HepG2 (cell line): ENCODE results near the gene MSANTD2. TPM values are rescaled to one million over a fixed set of nuclear protein-coding genes. Genes with fewer than 3 reads are reported as not detected.

Source experiments
- ARID4A ChIP-seq: sonication (generic); formaldehyde crosslinking; IDR thresholded peaks from 2 replicates; pipeline ENCODE4 v1.5.0; 2020; ENCODE audit warnings: mild to moderate bottlenecking, missing genetic modification reagents, borderline replicate concordance
- CBX2 ChIP-seq, 2 experiments: fragments of 200-600 bp in 1 of 2; sonication (generic); formaldehyde crosslinking in 1 of 2; IDR thresholded peaks; 2 replicates each; pipeline versions ENCODE4 v1.7.0 to v1.8.1; 2018 to 2022; ENCODE audit warnings: low read depth in 2 of 2, low read length in 1 of 2, mild to moderate bottlenecking in 1 of 2, missing genetic modification reagents in 1 of 2
- ELF1 ChIP-seq: sonication (generic); formaldehyde crosslinking; IDR thresholded peaks from 2 replicates; pipeline ENCODE4 v1.4.0; 2020; ENCODE audit warnings: missing genetic modification reagents
- MYNN ChIP-seq: sonication (generic); formaldehyde crosslinking; IDR thresholded peaks from 2 replicates; pipeline ENCODE4 v1.4.0; 2020; ENCODE audit warnings: mild to moderate bottlenecking, low read depth, missing genetic modification reagents
- NBN ChIP-seq: fragments of 450-650 bp; conservative IDR thresholded peaks from 2 replicates; pipeline ENCODE4 v1.6.1; 2017
- ZNF275 ChIP-seq: sonication (generic); formaldehyde crosslinking; IDR thresholded peaks from 2 replicates; pipeline ENCODE4 v1.8.0; 2022; ENCODE audit warnings: missing genetic modification reagents, mild to moderate bottlenecking, inconsistent platforms, borderline replicate concordance
- ZNF343 ChIP-seq: sonication (generic); formaldehyde crosslinking; IDR thresholded peaks from 2 replicates; pipeline ENCODE4 v1.4.0; 2020; ENCODE audit warnings: mild to moderate bottlenecking, missing genetic modification reagents
- ZNF550 ChIP-seq: sonication (generic); formaldehyde crosslinking; IDR thresholded peaks from 2 replicates; pipeline ENCODE4 v1.4.0; 2020; ENCODE audit warnings: mild to moderate bottlenecking, missing genetic modification reagents, borderline replicate concordance
- ZNF788 ChIP-seq: sonication (generic); formaldehyde crosslinking; IDR thresholded peaks from 2 replicates; pipeline ENCODE4 v1.5.0; 2020; ENCODE audit warnings: mild to moderate bottlenecking, missing genetic modification reagents, borderline replicate concordance
- polyA plus RNA-seq, 8 experiments: library from polyadenylated mRNA; depleted of rRNA in 3 of 8; stranded (reverse) in 7 of 8; unstranded in 1 of 8; fragments of >200 nt; fragmentation: Illumina TruSeq in 4 of 8; extraction: Trizol in 4 of 8; gene quantifications; 2 replicates each; pipeline versions ENCODE4 v1.2.1 to v1.2.3, GENCODE V29; 2011 to 2016; ENCODE audit warnings: low read depth in 4 of 8, missing spikeins in 1 of 8, mixed read lengths in 1 of 8; ENCODE audit not compliant: insufficient read depth in 1 of 8
- total RNA-seq, 5 experiments: library from RNA; depleted of rRNA; stranded (reverse); fragments of >200 nt; fragmentation: Illumina TruSeq; extraction: Trizol; gene quantifications; 2 replicates each; pipeline ENCODE4 v1.2.3, GENCODE V29; 2016; ENCODE audit warnings: low read depth in 1 of 5
- TF ChIP-seq, protein P1 (sequence below): IDR thresholded peaks from 2 replicates; pipeline ENCODE4 v1.4.0; 2020; ENCODE audit warnings: mild to moderate bottlenecking, missing genetic modification reagents
- TF ChIP-seq, protein P2 (sequence below): IDR thresholded peaks from 2 replicates; pipeline ENCODE4 v1.6.1; 2016; ENCODE audit warnings: low read depth, missing genetic modification reagents, missing compliant biosample characterization

MSANTD2 gene
- total and polyA plus RNA-seq, 2 of the 13 experiments (the other 11 are each of a cell fraction or from before 2014, with no cell fraction given) = 8.7 to 10.1 TPM

DNA sequence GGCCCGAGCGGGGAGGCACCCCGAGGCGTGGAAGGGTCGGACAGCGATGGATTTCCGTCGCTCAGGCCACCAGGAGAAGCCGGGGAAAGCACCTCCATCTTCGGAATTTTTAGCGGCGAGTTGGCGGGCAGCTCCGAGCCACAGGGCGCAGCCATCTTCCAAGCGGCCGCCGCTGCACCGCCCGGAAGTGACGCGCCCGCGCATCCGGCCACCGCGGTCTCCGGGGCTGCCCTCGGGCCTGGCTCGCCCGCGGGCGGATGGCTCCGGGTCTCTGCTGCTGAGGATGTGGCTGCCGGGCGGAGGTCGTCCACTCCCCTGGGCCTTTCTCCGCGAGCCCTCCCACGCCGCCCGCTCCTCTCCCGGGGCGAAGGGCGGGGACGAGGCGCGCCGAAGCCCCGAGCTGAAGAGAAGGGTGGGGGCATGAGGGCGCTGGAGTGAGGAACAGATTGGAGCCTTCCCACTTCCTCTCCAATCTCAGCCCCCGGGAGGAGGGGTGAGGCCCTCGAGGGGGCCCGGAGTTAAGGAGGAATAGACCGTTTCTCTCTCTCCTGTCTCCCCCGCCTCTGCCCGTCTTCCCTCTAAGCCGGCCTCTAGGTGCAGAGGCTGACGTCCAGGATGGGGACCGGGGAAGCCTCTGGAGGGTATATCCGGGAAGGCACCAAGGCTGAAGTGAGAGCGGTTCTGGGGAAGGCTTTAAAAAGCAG, at the start of gene MSANTD2 (continued):
- TF ChIP-seq MYNN (CRISPR knock-in tag) = peak; percentile 54; the same call in 1 of the 2 replicates
- TF ChIP-seq ZNF788 = peak; percentile 80; the same call in 1 of the 2 replicates
- TF ChIP-seq, protein P1, sequence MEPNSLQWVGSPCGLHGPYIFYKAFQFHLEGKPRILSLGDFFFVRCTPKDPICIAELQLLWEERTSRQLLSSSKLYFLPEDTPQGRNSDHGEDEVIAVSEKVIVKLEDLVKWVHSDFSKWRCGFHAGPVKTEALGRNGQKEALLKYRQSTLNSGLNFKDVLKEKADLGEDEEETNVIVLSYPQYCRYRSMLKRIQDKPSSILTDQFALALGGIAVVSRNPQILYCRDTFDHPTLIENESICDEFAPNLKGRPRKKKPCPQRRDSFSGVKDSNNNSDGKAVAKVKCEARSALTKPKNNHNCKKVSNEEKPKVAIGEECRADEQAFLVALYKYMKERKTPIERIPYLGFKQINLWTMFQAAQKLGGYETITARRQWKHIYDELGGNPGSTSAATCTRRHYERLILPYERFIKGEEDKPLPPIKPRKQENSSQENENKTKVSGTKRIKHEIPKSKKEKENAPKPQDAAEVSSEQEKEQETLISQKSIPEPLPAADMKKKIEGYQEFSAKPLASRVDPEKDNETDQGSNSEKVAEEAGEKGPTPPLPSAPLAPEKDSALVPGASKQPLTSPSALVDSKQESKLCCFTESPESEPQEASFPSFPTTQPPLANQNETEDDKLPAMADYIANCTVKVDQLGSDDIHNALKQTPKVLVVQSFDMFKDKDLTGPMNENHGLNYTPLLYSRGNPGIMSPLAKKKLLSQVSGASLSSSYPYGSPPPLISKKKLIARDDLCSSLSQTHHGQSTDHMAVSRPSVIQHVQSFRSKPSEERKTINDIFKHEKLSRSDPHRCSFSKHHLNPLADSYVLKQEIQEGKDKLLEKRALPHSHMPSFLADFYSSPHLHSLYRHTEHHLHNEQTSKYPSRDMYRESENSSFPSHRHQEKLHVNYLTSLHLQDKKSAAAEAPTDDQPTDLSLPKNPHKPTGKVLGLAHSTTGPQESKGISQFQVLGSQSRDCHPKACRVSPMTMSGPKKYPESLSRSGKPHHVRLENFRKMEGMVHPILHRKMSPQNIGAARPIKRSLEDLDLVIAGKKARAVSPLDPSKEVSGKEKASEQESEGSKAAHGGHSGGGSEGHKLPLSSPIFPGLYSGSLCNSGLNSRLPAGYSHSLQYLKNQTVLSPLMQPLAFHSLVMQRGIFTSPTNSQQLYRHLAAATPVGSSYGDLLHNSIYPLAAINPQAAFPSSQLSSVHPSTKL = peak; percentile 64; the same call in 1 of the 2 replicates
- peak; percentile 22; the same call in 1 of the 2 replicates for TF ChIP-seq ELF1 (CRISPR knock-in tag)
- TF ChIP-seq ZNF343 (CRISPR knock-in tag) = peak; percentile 76; the same call in 1 of the 2 replicates
- TF ChIP-seq ZNF275 (CRISPR knock-in tag) = 0 out of 2 replicates have a peak, but pooled peaks have one; percentile 31
- TF ChIP-seq, protein P2, sequence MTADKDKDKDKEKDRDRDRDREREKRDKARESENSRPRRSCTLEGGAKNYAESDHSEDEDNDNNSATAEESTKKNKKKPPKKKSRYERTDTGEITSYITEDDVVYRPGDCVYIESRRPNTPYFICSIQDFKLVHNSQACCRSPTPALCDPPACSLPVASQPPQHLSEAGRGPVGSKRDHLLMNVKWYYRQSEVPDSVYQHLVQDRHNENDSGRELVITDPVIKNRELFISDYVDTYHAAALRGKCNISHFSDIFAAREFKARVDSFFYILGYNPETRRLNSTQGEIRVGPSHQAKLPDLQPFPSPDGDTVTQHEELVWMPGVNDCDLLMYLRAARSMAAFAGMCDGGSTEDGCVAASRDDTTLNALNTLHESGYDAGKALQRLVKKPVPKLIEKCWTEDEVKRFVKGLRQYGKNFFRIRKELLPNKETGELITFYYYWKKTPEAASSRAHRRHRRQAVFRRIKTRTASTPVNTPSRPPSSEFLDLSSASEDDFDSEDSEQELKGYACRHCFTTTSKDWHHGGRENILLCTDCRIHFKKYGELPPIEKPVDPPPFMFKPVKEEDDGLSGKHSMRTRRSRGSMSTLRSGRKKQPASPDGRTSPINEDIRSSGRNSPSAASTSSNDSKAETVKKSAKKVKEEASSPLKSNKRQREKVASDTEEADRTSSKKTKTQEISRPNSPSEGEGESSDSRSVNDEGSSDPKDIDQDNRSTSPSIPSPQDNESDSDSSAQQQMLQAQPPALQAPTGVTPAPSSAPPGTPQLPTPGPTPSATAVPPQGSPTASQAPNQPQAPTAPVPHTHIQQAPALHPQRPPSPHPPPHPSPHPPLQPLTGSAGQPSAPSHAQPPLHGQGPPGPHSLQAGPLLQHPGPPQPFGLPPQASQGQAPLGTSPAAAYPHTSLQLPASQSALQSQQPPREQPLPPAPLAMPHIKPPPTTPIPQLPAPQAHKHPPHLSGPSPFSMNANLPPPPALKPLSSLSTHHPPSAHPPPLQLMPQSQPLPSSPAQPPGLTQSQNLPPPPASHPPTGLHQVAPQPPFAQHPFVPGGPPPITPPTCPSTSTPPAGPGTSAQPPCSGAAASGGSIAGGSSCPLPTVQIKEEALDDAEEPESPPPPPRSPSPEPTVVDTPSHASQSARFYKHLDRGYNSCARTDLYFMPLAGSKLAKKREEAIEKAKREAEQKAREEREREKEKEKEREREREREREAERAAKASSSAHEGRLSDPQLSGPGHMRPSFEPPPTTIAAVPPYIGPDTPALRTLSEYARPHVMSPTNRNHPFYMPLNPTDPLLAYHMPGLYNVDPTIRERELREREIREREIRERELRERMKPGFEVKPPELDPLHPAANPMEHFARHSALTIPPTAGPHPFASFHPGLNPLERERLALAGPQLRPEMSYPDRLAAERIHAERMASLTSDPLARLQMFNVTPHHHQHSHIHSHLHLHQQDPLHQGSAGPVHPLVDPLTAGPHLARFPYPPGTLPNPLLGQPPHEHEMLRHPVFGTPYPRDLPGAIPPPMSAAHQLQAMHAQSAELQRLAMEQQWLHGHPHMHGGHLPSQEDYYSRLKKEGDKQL (CRISPR knock-in tag) = no peak
- no peak for TF ChIP-seq NBN
- no peak for TF ChIP-seq CBX2 (IDR thresholded peaks at IDR 0.05; ENCODE audit: low read depth, low read length)
- TF ChIP-seq CBX2 (CRISPR knock-in tag; IDR thresholded peaks at IDR 0.05; ENCODE audit: low read depth) = peak; percentile 43; the same call in 1 of the 2 replicates
- TF ChIP-seq ARID4A = peak; percentile 80; the same call in 1 of the 2 replicates
- 0 out of 2 replicates have a peak, but pooled peaks have one; percentile 82 for TF ChIP-seq ZNF550 (CRISPR knock-in tag)
